HG02970 (cell line): ENCODE measurements around the gene GIT1.

ENCODE experiments used
- ATAC-seq: cut with Tn5 transposase; IDR thresholded peaks from one replicate; pipeline ENCODE4 v1.9.1; 2021; ENCODE audit warnings: mild to moderate bottlenecking, moderate library complexity, moderate number of reproducible peaks; ENCODE audit not compliant: unreplicated experiment, low FRiP score

The GIT1 gene, protein sequence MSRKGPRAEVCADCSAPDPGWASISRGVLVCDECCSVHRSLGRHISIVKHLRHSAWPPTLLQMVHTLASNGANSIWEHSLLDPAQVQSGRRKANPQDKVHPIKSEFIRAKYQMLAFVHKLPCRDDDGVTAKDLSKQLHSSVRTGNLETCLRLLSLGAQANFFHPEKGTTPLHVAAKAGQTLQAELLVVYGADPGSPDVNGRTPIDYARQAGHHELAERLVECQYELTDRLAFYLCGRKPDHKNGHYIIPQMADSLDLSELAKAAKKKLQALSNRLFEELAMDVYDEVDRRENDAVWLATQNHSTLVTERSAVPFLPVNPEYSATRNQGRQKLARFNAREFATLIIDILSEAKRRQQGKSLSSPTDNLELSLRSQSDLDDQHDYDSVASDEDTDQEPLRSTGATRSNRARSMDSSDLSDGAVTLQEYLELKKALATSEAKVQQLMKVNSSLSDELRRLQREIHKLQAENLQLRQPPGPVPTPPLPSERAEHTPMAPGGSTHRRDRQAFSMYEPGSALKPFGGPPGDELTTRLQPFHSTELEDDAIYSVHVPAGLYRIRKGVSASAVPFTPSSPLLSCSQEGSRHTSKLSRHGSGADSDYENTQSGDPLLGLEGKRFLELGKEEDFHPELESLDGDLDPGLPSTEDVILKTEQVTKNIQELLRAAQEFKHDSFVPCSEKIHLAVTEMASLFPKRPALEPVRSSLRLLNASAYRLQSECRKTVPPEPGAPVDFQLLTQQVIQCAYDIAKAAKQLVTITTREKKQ

DNA sequence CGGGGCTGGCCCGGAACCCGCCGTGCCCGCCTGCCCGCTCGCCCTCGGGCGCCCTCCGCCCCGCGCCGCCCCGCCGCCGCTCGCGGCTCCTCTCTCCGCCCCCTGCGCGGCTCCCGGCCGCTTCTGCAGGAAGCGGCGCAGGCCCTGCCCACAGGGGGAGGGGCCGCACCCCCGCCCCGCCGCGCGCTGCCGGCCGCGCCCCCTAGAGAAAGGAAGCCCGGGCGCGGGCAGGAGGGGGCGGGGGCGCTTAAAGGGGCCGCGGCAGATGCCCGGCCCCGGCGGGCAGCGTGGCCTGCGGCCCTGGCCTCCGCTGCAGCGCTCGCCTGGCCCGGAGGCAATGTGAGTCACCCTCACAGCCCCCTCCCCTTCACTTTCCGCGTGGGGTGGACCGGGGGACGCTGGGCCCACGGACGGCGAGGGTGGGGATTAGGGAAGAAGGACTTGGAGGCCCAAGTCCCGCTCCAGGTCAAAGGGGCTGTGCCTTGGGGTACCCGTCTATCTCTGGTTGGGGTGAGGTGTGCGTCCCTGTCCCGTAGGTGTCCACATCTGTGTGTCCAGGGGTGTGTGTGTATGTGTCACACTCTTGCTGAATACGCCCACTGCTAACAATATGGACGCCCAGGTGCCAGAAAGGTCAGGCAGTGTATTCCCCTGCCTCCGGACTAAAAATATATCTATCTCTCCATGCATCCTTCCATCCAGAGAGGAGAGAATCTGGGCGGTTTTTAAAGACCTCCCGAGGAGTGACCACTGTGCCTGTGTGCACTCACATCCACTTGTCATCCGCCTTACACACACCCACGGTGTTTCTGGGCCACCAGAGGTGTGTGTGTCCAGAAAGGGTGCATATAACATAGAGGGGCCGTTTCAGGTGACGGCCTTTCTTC lies at the start of gene GIT1:
Gene GIT1 (minus strand): TSS at position 125 of the 887 bp plus-strand sequence. CDS start 270 bp downstream, outside the sequence.
- ATAC-seq: peak; percentile 63

DNA sequence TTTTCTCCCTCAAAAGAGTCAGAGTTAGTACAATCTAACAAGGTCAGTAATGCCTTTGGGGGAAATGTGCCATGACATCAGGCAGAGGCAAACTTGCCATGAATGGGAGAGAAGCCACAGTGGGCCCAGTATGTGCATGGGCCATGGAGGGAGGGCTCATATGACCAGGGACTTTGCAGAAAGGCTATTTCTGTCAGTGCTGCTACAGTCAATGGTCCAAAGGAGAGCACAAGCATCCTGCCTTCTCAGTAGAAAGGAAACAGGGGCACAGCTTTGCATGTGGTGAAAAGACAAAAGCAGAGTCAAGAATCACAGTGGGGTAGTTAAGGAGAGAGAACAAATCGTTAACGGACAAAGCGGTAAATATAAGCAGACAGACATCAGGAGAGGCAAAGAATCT lies 44.4 kb upstream of the GIT1 start:
- no peak for ATAC-seq

DNA sequence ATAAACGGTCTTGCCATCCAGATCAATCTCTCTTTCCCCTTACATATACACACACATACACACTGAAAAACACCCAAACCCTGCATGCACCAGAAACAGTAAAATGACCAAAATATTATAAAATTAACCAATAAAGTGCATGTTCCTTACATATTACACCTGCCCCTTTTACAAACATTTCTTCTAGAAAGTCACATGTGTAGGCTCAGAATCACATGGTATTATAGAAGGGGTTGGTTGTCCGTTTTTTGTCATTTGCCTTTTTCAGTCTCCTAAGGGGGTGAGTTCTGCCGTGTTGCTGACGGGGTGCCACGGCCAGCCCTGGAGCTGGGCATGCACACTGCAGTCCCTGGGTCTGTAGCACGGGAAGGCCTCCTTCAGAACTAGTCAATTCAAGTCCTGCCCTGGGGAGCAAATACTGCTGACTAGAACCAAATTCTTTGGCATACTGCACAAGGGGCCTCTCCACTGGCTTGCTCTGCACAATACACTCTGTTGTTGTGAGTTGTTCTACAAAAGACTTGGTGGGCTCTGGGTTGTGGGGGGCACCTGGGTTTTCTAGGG lies 41.3 kb upstream of the GIT1 start:
- no peak for ATAC-seq

DNA sequence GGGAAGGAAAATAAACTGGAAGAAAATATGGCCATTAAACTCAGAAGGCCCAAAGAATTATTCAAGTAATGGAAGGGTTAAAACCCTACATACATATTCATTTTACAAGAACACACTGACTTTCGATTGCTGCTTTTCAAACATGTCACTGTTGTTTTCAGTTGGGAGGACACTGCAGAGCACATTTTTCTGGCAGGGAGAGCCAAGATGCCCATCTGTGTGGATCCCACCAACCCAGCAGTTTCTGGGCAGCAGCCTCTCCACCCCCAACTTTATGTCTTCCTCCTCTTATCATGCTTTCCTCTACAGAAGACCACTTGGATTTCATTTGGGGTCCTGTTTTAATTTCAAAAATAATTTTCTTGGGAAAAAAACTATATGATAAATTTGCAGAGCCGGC lies 40.4 kb upstream of the GIT1 start:
- ATAC-seq: no peak

DNA sequence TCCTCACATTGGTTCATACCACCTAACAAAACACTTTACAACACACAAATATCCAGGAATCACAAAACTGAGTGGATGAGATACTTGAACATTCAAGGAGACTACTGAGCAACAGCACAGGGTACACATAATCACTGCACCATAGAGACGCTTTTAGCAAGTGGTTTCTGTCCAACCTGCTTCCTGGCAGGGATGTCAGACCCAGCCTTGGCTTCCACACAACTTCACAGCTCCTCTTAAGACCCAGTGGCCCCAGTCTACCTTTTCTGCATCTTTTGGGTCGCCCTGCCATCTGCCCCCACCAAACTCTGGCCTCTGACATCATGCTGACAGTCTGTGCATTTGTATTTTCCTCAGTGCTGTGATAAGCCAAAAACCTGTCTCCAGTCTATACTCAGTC lies 39.2 kb upstream of the GIT1 start:
- no peak for ATAC-seq

DNA sequence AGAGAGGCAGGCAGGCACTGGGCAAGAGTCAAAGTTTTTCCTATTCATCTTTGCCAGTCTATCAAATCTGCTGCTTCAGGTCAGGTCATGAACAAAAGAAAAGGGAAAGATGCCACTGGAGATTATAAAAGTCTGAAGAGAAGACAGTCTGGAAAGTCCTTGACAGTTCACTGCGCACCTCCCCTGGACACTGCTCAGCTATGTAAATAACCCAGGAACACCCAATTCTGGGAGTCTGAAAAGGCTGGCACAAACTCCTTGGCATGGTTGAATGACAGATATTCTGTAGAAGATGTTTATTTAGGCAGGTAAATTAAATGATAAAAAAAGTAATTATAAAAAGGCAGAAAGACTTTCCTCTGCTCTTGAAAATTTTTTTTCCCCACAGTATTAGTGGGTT lies 38.5 kb upstream of the GIT1 start:
- ATAC-seq: no peak

DNA sequence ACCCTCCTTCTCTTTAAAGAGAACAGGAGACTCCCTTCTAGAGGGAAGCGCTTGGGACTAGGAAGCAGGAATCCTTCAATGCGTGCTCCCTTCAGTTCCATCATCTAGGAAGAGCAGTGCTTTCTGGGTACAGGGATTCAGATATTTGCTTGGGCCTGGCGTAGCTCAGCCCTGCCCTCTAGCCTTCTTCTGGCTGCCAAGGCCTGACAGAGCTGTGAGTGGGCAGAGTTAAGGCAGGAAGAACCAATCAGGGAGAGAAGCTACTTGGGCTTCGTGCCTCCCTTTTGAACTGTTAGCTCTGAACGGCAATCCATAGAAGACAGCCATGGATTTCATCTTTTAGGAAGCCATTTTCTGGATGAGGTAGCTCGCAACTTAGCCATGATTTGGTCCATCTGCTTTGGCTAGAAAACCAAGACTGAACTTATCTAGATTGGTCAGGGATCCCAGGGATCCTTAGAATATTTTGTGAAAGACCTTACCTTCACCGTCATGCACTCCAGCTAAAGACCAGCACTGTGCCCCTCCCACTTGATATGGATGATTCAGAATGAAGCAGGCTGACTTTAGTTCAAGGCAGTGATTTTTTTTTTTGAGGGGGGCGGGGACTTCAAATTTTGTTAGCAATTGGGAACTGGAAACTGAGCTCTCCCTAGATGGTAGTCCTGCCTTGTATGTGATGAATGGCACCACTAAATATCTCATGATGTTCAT lies 35.7 kb upstream of the GIT1 start:
- no peak for ATAC-seq

DNA sequence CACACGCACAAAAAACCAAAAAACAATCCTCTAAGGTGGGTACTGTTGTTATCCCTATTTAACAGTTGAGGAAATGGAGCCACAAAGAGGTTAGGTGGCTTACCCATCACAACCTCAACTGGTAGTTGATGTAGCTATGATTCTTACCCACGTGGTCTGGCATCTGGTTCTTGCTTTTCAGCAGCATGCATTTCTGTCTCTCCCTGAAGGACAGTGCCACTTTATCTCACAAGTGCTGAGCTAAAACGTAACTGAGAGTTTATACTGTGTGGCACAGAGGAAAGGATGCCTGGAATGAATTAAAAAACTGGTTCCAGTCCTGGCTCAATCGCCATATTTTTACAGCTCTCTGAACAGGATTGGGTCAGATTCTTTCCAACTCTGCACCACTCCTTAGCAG lies 35.1 kb upstream of the GIT1 start:
- no peak for ATAC-seq

DNA sequence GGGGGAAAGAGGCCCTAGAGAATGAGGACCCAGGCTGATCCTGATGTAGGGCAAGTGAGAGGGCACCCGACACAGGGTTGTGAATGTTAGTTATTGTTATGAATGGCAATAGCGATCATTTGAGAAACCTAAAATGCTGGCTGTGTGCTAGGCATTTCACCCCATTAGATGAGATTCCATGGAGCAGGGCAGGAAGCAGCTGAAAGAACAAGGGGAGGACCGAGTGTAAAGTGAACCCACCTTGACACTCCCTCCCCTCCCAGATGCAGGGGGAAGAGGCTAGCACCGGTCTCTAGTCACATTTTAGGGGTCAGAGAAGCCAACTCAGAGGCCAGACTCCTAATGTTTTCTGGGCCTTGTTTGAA lies 33.8 kb upstream of the GIT1 start:
- no peak for ATAC-seq

DNA sequence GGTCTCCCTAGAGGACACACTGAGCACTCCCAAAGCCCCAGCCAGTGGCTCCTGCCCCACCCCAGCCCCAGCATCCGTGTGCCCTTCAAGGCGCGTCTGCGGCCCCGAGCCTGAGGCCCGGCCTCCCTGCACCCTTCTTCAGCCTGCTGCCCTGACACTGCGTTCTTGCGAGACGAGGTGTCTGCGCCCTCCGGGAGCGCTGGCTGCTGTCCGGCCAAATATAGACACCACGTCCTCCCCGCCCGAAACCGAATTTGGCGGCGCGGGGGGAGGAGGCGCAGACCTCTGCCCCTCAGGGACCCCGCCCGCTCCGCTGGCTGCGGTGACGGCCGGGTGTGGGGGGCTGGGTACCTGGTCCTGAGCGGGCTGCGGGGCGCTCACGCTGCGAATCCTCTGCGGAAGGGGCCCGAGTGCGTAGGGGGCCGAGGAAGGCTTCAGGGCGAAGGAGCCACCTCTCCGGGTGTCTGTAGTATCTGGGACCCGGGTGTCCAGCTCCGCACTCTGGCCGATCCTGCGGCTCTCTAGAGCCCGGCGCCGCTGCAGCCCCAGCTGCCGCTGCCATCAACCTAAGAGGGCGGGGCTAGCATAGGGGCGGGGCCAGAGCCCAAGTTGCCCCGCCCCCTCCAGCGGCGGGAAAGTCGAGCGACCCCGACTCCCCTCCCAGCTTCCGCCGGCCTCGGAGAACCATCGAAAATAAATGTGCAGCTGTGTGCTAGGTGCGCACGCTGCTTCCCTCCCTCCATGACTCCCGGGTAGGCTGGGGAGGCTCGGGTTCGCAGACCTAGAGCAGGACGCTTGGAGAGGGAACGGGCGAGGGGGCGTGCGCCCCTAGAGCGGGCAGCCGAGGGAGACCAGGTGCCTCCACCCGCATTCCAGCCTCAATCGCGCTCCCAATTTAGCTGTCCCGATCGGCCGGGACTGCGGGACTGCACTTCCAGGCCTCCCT lies 33.2 kb upstream of the GIT1 start, which contains the start of gene CORO6:
Gene CORO6 (minus strand): TSS at position 576 of the 946 bp plus-strand sequence. CDS start 1,491 bp downstream, outside the sequence.
- no peak for ATAC-seq

DNA sequence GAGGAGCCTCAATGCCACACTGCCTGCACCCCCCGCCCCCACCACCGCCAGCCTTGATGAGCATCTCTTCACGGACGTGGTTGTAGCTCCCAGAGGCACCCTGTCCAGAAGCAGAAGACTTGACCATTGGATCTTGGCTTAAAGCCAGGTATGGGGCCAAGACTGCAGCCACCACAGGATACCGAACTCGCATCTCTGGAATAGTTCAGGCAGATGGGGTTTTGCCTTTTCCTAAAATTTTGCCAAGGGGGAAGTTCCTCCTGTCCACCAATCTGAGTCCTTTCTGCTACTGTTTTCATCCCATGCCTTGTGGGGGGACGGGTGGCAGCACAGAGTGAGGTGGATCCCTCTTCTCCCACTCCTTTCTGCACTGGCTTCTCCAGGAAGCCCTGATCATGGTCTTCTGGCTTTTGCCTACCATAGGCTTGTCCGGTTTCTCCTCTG lies 32.3 kb upstream of the GIT1 start:
- ATAC-seq: no peak

DNA sequence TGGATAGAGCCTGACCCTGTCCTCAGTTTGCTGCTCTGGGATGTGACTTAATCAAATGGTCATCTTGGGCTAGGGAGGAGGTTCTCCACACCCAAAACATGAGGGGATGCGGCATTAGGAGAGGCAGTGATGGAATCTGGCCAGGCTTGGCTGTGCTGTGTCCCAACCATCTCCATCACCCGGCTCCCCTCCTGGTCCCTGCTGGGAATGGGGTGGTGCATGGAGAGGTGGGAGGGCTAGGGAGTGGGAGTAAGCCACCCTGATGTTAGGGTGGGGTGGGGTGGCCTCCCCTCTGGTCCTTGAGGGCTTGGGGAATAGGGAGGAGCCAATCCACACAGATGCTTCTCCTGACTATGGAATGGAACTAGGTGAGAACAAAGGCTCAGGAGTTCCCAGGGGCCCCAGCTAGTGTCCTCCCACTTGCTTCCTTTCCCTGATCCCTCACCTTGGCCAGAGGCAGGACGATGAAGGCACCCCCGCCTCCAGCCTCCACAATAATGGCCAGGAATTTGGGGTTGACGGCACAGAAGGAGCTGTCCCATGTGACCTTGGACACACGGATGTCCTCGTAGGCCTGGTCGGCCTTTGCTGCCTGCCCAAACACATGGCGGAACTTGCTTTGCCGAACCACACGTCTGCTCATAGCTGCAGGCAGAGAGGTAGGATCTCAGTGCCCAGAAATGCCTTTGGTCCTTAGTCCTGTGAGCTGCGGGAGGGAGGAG lies 31.5 kb upstream of the GIT1 start:
- no peak for ATAC-seq

DNA sequence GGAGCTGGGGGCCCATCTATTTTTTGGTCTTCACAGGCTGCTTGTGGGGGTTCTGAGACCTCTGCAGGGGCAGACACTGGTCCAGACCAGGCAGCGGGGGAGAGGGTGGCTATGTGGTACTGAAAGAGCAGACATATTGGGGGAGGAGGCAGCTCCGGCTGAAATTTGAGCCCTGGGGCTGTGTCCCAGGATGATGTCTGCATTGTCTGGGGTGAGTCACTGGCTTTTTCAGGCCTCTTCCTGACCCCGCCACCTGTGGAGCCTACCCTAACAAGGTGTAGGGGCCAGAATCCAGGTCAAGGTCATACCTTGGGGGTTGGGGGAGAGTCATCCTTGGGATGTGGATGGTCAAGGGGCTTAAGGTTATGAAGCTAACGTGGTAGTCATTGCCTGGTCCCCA lies 30.8 kb upstream of the GIT1 start:
- no peak for ATAC-seq

DNA sequence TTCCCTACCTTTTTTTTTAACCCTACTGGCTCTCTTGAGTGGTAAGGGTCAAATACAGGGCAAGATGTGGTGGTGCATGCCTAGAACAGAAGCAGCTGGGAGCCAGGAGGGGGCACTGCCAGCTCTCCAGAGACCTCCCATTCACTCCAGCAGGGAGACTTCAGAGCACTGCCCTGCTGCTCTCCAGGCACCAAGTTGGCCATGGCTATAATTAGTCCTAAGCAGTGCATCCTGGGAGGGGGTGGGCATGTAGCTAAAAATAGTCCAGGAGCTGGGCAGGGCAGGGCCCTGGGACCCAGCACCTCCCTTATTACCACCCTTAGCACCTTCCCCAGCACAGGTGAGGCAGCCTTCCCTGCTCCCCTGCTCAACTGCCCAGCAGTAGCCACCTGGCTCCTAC lies 29.8 kb upstream of the GIT1 start:
- ATAC-seq: no peak

DNA sequence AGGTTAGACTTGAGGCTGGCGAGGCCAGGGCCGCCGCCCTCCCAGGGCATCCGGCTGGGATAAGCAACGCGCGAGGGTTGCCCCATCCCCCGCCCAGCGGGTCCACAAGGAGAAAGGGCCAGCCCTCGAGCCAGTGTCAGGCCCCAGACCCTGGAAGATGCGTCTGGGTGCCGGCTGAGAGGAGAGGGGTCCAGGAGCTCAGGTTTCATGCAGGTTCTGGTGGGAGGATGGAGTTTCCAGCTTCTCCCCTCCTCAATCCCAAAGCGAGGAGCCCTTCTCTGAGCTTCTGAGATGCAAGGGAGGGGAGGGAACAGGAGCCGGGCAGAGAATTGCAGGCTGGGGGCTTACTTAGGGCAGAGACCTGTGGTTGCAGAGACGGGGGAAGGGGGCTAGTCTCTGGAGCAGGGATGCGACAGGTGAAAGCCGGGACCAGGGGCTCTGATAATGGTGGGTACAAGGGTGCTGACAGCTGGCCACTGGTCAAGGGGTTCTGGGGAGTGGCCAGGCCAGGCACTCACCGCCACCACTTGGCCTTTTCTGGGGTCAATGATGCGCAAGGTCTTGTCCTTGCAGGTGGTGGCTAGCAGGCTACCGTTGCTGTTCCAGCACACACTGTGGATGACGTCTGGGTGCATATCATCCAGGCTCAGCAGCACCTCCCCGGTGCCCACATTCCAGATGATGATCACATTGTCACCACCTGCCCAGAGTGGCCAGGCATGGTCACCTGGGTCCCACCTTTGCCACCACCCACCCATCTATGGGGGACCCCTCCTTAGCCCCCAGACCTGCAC lies 29.0 kb upstream of the GIT1 start:
- ATAC-seq: no peak

DNA sequence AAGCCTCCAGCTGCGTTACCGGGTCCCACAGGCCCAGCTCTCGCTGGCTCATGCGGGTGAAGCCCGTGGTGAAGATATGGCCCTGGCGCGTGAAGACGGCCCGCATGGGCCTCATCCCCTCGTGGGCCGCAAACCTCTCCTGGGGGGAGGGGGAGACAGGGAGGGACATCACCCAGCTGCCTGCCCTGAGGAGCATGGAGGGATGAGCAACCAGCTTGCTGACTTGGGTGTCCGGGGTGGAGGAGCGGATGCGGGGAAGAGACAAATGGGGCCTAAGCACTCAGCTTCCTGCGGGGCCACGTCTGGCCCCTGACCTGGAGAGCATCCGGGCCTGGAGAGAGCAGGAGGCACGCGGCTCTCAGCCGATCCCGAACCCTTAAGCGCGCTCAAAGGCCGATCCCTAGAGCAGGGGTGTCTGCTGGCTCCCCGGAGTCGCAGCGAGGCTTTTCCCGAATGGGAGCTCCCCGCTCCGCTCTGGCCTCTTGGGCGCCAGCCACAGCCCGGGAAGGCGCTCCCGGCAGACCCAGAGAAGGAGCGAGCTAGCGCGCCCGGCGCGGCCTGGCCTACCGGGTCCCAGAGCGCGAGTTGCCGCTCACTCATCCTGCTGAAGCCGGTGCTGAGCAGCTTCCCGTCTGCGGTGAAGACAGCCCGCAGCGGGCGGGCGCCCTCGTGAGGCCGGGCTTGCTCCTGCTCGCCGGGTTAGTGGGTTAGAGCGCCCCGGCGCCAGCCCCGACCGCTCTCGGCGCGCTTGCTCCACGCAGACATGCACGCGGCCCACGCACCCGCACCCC lies 28.2 kb upstream of the GIT1 start:
- ATAC-seq: no peak

DNA sequence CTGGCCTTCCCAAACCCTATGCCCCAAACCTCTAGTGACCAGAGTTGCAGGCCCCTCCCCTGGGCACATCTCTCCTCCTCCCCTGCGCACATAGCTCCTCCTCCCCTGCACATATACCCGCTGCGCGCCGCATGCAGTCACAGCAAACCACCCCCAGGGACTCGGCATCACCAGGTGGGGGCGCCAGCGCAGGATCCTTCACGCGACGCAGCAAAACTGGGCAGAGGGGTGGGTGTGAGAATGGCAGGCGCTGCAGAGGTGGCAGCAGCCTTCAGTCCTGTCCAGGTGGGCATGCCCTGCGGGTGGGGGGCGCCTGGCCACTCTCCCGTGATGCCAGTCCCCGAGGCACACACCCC lies 27.7 kb upstream of the GIT1 start:
- no peak for ATAC-seq
